Activated CD8-positive, alpha-beta memory T cell treated with anti-CD3 and anti-CD28 coated beads, Interleukin-2, amount 50 U/mL, for 1 hour (primary cell): ENCODE results near the gene LMF1.

Experiments
- DNase-seq: peaks from one replicate; pipeline ENCODE4 v3.0.0-alpha.2; 2020; ENCODE audit errors: extremely low read depth

The LMF1 gene

GRCh38 chr16:912684-913613 is 57.8 kb downstream of the LMF1 start:
- DNase-seq, result no peak

DNA sequence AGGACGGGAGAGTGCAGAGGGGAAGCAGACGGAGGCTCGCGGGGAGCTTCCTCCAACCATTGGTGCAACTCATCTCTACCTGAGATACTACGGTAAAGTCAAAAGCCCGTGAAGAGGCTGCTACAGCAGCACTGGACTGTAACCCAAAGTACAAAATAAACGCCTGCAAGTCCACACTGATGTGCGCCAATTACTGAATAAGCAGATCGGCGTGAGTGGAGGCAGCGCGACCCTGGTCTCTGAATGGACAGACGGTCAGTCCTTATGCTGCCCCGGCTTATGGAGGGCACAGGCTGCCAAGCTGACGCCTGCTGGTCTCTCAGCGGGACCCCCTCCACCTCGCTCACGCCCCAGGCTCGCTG is 58.5 kb downstream of the LMF1 start:
- DNase-seq, result no peak

DNA sequence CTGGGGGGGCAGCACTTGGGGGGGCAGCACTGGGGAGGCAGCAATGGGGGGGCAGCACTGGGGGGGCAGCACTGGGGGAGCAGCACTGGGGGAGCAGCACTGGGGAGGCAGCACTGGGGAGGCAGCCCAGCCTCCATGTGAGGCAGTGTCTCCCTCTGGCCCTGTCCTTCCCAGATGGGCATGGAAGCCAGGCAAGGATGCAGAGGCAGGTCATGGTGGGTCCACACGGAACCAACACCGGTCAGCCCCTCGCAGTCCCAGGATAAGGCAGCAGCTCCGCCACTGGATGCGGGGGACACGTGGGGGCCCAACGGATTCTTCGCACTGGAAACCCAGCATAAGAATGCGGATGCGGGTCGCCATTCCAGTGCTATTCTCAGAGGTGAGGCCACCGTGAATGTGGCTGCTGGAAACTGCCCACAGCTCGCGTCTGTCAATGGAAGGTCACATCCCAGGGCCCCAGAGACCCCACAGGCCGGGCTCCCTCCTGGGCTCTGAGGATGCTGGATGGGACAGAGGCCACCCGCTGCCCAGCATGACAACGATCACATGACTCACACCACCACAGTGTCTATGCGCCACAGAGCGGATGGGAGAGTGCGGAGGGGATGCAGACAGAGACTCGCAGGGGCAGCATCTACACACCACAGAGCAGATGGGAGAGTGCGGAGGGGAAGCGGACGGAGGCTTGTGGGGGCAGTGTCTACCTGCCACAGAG is 59.0 kb downstream of the LMF1 start:
- DNase-seq, result no peak

GRCh38 chr16:911101-911500 is 59.7 kb downstream of the LMF1 start:
- DNase-seq, result no peak

DNA sequence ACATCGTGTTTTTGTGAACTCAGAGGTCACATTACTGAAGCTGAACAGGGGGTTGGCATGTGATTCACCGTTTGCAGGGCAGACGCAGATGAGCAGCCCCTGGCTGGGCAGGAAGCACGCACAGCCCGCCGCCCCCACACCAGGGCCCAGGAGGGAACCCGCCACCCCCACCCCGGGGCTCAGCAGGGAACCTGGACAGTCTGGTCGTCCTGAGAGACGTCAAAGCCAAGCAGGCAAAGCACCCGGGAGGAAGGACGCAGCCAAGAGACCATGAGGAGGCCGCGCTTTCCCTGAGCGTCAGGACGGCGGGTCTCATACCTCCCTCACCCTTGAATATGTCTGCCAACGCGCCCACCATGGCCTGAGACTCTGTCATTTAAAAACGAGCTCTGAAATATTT is 60.6 kb downstream of the LMF1 start:
- DNase-seq, result no peak

GRCh38 chr16:909281-910000 is 61.3 kb downstream of the LMF1 start:
- DNase-seq, result no peak

DNA sequence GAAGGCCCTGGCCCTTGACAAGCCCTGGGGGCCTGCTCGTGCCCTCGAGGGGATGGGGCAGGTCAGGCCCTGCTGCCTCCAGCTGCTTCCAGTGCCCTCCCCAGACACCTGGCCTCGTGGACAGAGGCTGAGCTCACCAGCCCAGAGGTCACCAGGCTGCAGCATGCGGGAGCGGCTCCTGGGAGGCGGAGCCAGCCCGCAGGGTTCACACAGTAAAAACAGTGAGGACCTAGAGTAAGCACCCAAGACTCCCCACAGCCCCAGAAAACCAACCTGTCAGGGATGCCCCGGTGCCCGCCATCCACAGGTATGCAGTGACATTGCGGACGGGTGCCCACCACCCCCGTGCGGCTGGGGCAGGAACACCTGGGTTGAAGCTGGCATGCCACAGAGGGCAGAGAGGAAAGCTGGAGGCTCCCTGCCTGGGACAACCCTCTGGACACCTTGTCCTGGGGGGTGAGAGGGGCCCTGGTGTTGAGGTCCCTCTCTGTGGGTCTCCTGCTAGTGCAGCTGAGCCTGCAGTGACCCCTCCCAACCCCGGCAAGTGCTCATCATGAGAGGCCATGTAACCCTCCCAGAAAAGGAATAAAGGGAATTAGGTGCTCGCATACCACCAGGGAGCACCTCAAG is 62.1 kb downstream of the LMF1 start:
- no peak for DNase-seq

- no peak for DNase-seq
Observed at GRCh38 chr16:907842-908241, 62.9 kb downstream of the LMF1 start.

GRCh38 chr16:907361-907760 is 63.4 kb downstream of the LMF1 start:
- no peak for DNase-seq

DNA sequence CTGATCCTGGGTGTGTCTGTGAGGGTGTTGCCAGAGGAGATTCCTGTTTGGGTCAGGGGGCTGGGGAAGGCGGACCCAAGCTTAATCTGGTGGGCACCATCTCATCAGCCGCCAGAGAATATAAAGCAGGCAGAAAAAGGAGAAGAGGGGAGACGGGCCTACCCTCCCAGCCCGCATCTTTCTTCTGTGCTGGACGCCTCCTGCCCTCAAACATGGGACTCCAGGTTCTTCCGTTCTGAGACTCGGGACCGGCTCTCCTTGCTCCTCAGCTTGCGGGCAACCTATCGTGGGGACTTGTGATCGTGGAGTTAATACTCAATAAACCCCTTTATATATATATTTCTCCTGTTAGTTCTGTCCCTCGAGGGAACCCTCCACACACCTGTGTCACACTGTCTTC is 64.5 kb downstream of the LMF1 start:
- no peak for DNase-seq

DNA sequence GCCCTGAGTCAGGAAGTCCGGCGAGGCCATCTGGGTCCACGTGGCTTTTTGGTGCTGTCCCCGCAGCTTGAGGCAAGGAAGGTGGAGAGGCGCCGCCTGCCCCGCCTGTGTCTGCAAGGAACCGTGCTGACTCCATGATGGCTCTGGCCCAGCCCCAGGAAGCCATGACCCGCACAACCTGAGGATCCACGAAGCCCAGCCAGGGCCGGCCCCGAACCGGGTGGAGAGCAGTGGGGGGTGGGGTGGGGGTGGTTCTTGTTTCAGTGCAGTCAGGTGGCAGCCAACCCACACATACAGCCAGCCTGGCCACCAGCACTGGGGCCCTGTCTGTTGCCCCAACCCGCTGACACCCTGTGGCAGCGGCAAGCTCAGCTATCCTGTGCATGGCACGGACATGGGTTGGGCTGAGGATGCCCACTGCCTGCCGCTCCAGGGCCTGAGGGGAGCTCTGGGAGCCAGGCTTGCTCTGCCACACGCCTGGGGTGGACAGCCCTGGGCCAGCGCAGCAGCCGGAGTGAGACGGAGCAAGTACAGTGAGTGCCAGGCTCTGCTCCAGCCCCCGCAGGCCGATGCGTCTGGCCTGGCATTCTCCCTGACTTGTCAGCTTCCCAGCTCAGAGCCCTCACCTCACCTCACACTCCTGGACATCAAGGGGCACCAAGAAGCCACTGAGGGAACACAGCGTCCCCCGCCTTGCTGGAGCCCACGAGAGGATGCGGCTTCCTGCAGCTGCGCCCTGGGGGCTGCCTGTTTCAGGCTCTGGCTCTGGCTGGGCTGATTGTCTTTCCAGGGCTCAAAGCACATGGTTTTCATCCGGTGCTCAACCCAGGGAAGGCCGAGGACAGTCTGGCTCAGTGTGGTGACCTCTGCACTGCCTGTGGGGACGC is 68.8 kb downstream of the LMF1 start:
- DNase-seq, result no peak

DNA sequence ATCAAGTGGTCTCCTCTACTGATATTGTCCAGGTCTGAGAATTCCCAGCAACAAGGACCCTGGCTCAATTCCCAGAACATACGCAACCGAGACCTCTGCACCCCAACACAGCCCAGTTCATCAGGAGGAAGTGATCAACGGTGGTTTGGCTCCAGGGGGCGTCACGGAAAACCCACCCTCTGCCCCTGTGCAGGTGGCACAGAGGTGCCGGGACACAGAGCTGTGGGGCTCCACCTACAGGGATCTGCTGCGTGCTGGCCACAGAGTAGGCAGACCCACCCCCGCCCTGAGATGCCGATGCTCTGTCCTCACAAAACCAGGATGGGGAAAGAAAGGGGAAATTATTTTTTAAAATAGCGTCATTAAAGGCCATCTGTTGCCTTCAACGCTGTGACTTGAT is 69.6 kb downstream of the LMF1 start:
- no peak for DNase-seq

DNA sequence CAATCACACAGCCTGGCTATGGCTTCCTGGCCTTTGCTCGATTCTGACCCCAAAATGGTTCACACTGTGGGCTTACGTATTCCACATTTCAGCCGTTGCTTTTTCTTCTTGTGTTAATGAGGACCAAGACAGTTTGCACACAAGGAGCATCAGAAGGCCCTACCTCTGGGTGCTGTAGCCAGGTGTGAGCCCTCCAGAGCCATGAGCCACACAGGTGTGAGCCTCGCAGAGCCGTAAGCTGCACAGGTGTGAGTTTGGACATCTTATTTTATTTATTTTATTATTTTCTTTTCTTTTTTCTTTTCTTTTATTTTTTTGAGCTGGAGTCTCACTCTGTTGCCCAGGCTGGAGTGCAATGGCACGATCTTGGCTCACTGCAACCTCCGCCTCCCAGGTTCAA is 70.6 kb downstream of the LMF1 start:
- no peak for DNase-seq

GRCh38 chr16:899683-900060 is 71.1 kb downstream of the LMF1 start:
- DNase-seq, result no peak

- DNase-seq, result no peak
Observed at GRCh38 chr16:898761-899682, 71.8 kb downstream of the LMF1 start.

DNA sequence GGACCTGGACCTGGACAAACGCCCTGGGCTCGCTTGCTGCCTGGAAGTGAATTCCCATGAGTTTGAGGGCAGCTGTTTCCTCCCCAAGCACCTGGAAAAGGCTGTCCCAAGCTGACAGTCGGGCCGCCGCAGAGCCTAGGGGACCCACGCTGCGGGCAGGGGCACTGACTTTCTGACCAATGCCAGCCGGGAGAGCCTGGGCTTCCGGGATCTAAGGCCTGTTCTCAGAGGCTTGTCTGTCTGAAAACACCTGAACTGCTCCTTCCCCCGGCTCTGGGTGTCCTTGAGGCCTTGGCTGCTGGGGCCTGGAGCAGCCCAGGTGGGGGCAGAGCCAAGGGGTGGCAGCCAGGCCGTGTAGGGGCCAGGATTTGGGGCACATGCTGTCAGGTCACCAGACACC is 72.6 kb downstream of the LMF1 start:
- DNase-seq, result no peak

GRCh38 chr16:897701-898100 is 73.1 kb downstream of the LMF1 start:
- no peak for DNase-seq

DNA sequence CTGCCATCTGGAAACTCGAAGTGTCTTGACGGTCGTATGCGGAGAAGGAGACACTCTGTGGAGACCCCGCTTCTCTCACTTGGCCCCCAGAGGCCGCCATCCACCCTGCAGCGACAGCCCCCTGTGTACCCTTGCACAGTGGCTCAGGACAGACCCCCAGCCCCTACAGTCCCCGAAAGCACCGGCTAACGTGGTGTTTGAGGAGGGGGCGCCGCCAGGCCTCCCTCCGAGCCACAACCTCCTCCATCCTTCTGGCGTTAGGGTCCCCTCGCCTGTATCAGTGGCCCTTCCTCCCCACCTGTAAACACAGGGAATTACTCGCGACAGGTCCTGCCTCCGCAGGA is 73.6 kb downstream of the LMF1 start:
- DNase-seq, result no peak

DNA sequence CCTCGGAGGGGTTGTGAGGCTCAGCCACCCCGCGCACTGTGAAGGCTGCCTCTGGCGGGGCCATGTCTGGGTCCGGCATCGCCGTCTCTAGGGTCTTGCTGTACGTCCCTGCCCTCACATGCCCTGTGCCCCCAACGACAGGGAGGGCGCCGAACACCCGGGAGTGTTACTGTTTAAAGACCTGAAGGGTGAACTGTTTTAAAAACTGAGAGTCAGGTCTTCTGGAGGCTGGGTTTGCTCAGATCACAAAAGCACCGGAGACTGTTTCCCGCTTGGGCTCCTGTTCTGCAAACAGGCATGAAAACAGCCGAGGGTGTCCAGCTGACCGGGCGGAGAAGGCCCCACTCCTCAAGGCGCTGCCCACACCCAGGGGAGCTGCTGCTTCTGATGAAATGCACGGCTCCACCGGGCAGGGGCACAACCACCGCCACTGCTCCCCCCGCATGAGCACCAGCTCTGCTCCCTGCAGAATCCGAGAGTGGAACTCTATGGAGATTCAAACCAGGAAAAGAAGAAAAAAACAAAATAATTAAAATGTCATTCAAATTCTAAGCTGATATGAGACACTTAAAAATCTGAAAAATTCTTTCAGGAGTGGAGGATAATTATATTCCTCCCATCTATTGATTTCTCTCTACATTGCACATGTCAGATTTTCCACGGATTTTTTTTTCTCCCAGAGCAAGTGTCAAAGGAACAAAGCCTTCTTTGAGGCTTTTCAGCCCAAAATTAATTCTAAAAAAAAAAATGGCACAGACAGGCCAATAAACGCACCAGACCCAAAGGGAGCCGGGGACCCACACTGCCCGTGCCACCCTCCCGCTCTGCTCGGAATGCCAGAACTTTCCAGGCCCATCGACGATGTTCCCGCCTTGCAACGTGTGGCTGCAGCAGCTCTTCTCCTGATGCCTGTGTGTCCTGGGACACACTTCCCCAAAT is 74.3 kb downstream of the LMF1 start:
- DNase-seq, result no peak
